IPS-18c (cell line): ENCODE data around the gene DISC1.
"Not testable (repeated sequence)": the region's sequence is repeated elsewhere in the genome, so short reads cannot be mapped to it uniquely, and the experiment has no call there.

Source experiments
- H3K4me3 ChIP-seq: 2 replicates; pipeline ENCODE4 v1.7.0; 2013; ENCODE audit warnings: low read depth, mild to moderate bottlenecking, low read length, moderate library complexity; ENCODE audit not compliant: insufficient read depth
- H3K9me3 ChIP-seq: one replicate; pipeline ENCODE4 v1.6.1; 2013; ENCODE audit warnings: mild to moderate bottlenecking, low read length, moderate library complexity; ENCODE audit not compliant: control insufficient read depth, insufficient read depth

The DISC1 gene

DNA sequence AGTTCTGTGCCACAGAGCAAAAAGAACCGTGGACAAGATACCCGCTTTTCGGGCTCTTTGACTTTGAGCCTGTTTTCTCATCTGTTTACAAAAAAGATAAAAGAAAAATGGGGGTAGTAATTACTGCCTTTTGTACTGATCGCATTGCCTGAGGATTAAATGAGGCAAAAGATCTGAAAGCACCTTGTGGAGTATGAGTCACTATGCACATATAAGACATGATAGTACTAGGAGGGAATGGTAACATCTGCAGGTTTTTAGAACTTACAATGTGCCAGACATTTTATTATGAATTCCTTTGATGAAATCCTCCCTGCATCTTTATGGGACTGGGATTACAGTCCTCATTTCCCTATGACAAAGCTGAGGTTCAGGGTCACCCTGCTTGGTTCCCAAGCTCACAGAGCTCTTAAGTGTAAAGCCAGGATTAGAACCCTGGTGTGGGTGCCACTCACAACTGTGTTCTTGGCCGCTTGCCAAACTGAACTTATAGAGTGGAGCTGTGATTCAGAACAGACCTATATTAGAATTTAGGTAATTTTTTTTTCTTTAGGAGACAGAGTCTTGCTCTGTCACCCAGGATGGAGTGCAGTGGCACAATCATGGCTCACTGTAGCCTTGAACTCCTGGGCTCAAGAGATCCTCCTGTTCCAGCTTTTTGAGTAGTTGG, 1.8 kb downstream of the DISC1 start:
- Histone ChIP-seq H3K4me3 (no peak overlapping the region), H3K9me3 (no peaks in the 10 kb centered on the region)

DNA sequence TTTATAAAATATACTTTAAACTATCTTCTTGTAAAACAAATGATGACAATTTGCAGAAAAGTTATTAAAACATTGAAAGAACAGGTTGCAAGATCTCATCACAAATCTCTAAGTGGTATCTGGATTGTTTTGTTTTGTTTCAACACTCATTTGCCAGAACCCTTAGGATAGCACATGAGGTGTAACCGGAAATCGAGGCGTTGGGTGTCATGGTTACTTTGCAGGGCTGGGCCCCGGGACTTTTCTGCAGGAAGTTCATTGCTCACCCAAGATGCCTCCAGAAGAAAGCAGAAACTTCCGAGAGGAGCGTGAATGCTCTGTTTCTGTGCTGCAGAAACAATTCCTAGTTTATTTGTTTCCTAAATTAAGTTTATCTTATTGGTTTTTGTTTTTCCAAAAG, 2.5 kb downstream of the DISC1 start:
- Histone ChIP-seq H3K4me3 (no peak overlapping the region), H3K9me3 (no peaks in the 10 kb centered on the region)

DNA sequence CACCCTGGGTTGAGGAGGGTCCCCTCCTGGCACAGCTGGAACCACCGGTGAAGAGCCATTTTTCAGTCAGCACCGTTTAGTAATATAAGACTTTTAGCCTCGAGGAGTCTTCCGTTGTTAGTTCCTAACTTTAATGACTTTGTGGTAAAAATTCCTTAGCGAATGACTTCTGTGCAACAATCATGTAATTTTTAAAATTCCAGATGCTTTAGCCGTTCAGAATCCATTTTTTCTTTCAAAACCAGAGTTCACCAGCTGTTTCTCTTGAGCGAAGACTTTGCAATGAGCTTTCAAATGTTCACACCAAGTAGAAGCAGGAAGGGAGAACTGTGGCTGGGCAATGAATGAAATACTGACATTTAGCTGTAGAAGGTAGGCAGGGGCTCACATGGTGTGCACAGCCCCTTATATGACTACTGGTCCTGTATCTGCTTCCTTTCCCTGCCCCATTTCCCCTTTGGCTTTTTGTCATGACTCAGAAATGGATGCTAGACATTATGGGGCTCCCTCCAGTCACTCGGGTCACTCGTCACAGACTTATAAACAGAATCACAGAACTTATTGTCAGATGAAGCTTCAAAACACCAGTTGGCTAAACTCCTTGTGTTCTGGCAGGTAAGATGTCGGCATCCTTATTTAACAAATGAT, 4.1 kb downstream of the DISC1 start:
- Histone ChIP-seq H3K4me3 (no peak overlapping the region), H3K9me3 (no peaks in the 10 kb centered on the region)

DNA sequence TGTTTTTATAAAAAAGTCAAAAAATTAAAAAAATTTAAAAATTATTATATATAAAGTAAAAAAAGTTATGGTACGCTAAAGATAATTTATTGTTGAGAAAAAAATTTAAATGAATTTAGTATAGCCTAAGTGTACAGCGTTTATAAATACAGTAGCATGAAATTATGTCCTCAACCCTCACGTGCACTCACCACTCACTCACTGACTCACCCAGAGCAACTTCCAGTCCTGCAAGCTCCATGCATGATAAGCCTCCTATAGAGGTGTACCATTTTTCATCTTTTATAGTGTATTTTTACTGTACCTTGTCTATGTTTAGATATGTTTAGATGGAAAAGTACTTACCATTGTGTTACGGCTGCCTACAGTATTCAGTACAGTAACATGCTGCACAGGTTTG, 5.1 kb downstream of the DISC1 start:
- Histone ChIP-seq H3K9me3 (no peaks in the 10 kb centered on the region), H3K4me3 (no peak overlapping the region)

DNA sequence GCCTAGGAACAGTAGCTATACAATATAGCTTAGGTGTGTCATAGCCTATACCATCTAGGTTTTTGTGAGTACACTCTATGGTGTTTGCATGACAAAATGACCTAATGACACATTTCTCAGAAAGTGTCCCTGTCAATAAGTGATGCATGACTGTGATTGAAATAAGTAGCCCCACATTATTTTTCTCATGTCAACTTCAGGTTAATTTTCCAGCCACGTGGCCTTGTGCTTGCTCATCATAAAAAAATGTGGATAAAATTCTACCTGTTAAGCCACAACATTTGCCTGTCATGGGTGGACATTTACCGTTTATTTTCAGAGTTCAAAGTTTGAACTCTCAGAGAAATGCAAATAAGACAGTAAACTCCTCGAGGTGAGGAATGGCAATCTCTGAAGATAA, 5.5 kb downstream of the DISC1 start:
- Histone ChIP-seq H3K4me3 (no peak overlapping the region), H3K9me3 (no peaks in the 10 kb centered on the region)

DNA sequence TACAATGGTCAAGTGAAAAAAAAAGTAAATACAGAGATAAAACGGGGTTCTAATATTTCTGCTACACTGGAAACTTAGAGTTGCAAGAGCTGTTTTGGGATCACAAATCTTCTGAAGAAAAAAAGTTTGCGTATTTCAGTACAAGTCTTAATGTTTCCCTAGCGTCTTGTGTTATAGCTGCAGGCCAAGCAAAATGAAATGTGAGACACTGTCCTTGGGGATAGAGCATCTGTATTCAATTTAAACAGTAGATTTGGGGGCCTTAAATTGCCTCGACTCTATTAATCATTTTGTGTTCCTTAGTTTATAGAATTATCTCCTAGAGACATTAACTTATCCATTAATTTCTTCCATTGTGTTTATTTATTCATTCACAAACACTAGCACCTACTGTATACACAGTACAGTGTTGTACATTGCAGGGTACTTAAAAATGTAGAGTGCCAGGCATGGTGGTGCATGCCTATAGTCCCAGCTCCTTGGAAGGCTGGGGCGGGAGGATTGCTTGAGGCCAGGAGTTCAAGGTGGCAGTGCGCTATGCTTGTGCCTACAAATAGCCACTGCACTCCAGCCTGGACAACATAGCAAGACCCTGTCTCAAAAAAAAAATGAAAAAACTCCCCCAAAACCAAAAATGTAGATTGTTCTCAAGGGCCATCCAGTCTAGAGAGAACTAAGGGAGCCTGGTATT, 7.9 kb downstream of the DISC1 start:
- Histone ChIP-seq H3K4me3 (no peak overlapping the region), H3K9me3 (peaks cover 2% of the 10 kb centered on the region)

DNA sequence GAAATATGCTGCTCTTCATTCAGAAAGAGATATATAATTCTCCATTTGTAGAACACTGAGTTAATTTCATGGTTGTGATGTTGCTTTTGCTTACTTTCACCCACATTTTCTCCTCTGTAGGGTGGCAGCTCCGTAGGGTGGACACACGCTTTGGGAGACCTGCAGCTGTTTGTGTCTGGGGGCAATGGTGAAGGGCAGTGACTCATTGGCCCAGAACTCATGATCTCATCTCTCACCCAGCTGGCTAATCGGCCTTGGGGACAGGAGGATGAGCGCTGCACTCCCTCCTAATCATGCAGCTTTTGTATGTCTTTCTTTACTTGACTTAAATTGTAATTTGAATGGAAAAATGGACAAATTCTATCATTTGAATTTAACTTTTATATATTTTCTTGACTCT, 9.6 kb downstream of the DISC1 start:
- peaks cover 2% of the 10 kb centered on the region for H3K9me3 ChIP-seq
- H3K4me3 ChIP-seq, result no peak overlapping the region

DNA sequence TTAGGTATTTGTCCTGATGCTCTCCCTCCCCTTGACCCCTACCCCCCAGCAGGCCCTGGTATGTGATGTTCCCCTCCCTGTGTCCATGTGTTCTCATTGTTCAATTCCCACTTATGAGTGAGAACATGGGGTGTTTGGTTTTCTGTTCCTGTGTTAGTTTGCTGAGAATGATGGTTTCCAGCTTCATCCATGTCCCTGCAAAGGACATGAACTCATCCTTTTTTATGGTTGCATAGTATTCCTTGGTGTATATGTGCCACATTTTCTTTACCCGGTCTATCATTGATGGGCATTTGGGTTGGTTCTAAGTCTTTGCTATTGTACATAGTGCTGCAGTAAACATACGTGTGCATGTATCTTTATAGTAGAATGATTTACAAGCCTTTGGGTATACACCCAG, 10.3 kb downstream of the DISC1 start:
- H3K4me3 ChIP-seq, H3K9me3 ChIP-seq: not testable (repeated sequence)

DNA sequence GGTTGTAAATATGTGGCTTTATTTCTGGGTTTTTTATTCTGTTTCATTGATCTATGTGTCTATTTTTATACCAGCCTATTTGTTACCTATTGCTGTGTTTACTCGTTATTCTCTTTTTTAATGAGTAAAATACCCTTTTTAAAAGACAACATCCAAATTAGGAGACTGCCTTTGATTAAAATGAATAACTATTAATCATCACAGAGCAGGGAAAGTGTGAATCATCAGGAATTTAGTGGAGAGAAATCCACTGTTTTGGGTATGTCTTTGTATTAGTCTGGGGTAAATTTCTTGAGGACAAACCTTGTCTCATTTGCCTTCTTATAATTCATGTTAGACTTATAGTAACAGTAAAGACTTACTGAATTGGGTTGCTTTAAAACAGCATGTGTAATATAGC, 12.1 kb downstream of the DISC1 start:
- H3K9me3 ChIP-seq, result peaks cover 2% of the 10 kb centered on the region
- H3K4me3 ChIP-seq, result no peak overlapping the region

DNA sequence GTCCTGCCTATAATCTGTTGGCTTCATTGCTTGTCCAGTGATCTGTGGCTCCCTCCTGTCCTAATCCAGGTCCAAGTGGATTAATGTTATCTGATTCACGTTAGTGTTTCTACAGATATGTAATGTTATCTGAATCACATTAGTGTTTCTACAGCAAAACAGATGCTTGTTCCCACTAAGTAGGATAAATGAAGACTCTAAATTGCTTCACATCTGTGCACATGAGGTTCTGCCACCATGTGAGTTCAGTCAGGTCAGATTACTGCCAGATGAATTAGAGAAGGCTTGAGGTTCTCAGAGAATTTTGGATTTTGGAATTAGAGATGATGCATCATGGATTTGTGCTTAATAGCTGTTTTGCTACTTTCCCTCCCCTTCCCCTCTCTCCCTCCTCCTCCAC, 13.2 kb downstream of the DISC1 start:
- Histone ChIP-seq H3K4me3 (no peak overlapping the region), H3K9me3 (peaks cover 2% of the 10 kb centered on the region)

DNA sequence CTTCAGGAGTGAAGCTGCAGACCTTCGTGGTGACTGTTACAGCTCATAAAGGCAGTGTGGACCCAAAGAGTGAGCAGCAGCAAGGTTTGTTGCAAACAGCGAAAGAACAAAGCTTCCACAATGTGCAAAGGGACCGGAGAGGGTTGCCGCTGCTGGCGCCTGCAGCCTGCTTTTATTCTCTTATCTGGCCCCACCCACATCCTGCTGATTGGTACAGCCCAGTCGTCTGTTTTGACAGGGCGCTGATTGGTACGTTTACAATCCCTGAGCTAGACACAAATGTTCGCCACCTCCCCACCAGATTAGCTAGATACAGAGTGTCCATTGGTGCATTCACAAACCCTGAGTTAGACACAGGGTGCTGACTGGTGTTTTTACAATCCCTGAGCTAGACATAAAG, 14.9 kb downstream of the DISC1 start:
- H3K9me3 ChIP-seq, result not testable (repeated sequence)

DNA sequence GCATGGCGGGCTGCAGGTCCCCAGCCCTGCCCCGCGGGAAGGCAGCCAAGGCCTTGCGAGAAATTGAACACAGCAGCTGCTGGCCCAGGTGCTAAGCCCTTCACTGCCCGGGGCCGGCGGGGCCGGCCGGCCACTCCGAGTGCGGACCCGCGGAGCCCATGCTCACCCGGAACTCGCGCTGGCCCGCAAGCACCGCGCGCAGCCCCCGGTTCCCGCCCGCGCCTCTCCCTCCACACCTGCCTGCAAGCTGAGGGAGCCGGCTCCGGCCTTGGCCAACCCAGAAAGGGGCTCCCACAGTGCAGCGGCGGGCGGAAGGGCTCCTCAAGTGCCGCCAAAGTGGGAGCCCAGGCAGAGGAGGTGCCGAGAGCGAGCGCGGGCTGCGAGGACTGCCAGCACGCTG, 15.5 kb downstream of the DISC1 start:
- H3K9me3 ChIP-seq, H3K4me3 ChIP-seq: not testable (repeated sequence)

More for the DNA sequence above, 14.9 kb downstream of the DISC1 start:
- H3K4me3 ChIP-seq, result not testable (repeated sequence)

DNA sequence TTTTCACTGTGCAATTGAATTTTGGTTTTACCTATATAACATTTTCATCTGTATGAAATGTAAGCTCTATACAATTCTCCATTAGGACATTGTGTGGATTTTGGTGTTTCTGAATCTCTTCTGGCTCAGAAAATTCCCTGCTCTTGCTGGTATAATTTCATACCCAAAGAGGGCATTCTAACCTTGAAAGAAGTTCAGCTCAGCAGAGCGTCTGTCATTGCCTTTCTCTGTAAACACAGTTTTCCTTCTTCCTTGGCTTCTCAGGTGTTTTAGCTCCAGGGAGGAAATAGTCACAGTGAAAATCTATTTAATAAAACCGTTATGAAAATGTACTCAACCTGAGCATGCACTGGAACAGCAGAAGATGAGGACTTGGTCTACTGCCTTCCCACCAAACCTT, 16.0 kb downstream of the DISC1 start:
- Histone ChIP-seq H3K4me3 (no peak overlapping the region), H3K9me3 (peaks cover 2% of the 10 kb centered on the region)

DNA sequence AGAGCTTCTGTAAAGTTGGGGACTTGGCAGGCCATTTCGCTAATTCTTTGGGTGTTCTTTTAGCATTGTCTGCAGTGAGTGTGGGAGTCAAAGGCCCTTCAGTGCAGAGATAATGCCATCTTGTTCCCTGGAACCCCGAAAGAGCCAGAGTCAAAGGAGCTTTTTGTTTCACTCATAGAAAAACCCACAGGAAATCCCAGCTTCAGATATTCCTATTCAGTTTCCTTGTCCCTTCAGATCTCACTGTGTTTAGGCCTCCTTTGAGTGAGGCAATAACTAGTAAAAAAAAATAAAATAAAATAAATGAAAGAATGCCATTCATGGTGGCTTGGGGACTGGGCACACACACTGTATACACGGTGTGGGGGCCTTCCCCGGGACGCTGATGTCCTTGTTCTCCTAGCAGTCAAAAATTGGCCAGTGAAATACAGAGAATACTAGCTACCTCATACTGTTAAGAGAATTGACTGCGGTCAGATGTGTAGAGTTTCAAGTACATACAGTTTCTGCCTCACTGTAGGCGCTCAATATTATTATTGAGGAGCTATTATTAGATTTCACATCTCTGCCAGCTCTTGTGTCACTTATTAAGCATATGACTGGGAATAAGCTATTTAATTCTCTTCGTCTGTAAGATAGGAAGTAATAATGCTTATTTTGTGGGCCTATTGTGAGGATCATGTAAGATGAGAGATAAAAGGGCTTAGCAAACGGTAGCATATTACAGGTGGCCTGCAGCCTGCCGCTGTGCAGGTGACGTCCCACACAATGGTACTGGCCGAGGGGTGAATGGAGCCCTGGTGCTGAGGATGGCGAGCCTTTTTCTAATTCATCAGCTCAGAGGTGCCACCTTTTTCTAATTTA, 16.7 kb downstream of the DISC1 start:
- no peak overlapping the region for H3K4me3 ChIP-seq
- peaks cover 2% of the 10 kb centered on the region for H3K9me3 ChIP-seq

DNA sequence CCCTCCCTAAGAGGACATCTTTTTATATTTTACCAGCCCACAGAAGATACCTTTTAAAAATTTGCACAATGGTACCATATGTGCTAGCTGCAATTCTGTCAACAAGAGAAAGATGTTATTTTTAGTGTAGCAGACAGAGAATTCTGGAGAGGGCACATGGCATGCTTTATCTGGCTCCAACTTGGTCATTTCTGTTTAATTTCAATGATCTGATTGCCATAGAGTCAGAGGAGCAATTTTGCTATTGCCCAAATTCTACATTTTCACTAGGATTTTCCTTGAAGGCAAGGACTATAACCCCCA, 17.3 kb downstream of the DISC1 start:
- H3K9me3 ChIP-seq, result peaks cover 2% of the 10 kb centered on the region
- no peak overlapping the region for H3K4me3 ChIP-seq

DNA sequence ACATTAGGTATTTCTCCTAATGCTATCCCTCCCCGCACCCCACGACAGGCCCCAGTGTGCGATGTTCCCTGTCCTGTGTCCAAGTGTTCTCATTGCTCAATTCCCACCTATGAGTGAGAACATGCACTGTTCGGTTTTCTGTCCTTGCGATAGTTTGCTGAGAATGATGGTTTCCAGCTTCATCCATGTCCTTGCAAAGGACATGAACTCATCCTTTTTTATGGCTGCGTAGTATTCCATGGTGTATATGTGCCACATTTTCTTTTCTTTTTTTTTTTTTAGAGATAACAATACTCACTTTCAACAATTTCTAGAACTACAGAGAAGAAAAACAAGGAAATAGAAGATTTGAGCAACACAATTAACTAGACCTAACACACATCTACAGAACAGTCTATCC, 19.0 kb downstream of the DISC1 start:
- H3K9me3 ChIP-seq, H3K4me3 ChIP-seq: not testable (repeated sequence)

DNA sequence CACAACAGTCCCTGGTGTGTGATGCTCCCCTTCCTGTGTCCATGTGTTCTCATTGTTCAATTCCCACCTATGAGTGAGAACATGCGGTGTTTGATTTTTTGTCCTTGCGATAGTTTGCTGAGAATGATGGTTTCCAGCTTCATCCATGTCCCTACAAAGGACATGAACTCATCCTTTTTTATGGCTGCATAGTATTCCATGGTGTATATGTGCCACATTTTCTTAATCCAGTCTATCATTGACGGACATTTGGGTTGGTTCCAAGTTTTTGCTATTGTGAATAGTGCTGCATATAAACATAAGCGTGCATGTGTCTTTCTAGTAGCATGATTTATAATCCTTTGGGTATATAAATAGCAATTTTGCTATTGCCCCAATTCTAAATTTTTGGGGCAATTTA, 19.6 kb downstream of the DISC1 start:
- not testable (repeated sequence) for H3K4me3 ChIP-seq, H3K9me3 ChIP-seq
